ENCODE data around the gene DGLUCY. TPM values are rescaled to one million over a fixed set of nuclear protein-coding genes. Genes with fewer than 3 reads are reported as not detected.
"Not testable (repeated sequence)": the region's sequence is repeated elsewhere in the genome, so short reads cannot be mapped to it uniquely, and the experiment has no call there.

The DGLUCY gene
- total RNA-seq, 4 donors from 2014 or later, result 47.1 to 145 (median 102) TPM

DNA sequence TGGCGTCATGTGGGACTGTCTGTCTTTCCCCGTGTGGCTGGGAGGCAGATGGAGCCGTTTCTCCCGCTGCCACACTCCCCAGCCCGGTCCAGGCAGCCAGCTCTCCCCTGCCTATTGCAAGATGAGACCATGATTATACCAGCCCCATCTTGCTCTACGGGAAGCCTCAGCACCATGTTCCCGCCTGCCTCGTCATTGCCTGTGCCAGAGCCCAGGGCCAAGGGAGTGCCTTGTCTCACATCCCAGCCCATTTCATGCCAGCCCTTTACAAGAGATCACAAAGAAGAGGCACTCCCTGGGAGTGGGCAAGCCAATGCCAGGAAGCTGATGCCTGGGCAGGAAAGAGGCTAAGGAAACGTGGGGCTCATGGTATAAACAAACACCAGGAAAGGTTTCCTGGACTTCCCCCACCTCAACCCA, 106.7 kb downstream of the DGLUCY start:
- Histone ChIP-seq H3K36me3 (peaks cover 0 to 58% (median 0%) of the 10 kb centered on the region in 3 donors), H3K27me3 (no peaks in the 10 kb centered on the region), H3K4me3 (no peak overlapping the region), H3K27ac (peak overlapping the region in 1 of 4 donors; percentile 30), H3K9me3 (no peaks in the 10 kb centered on the region), H3K4me1 (no peaks in the 10 kb centered on the region)
- TF ChIP-seq, protein P1, sequence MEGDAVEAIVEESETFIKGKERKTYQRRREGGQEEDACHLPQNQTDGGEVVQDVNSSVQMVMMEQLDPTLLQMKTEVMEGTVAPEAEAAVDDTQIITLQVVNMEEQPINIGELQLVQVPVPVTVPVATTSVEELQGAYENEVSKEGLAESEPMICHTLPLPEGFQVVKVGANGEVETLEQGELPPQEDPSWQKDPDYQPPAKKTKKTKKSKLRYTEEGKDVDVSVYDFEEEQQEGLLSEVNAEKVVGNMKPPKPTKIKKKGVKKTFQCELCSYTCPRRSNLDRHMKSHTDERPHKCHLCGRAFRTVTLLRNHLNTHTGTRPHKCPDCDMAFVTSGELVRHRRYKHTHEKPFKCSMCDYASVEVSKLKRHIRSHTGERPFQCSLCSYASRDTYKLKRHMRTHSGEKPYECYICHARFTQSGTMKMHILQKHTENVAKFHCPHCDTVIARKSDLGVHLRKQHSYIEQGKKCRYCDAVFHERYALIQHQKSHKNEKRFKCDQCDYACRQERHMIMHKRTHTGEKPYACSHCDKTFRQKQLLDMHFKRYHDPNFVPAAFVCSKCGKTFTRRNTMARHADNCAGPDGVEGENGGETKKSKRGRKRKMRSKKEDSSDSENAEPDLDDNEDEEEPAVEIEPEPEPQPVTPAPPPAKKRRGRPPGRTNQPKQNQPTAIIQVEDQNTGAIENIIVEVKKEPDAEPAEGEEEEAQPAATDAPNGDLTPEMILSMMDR (IDR thresholded peaks at IDR 0.05), result no peak
- no peak for TF ChIP-seq POLR2A (IDR thresholded peaks at IDR 0.05)
- DNase-seq, result no peak

- Histone ChIP-seq H3K36me3 (peaks cover 0 to 51% (median 0%) of the 10 kb centered on the region in 3 donors), H3K27ac (no peak overlapping the region)
- TF ChIP-seq, protein P1 (IDR thresholded peaks at IDR 0.05), result no peak
- no peak for TF ChIP-seq POLR2A (IDR thresholded peaks at IDR 0.05)
These were observed 107.4 kb downstream of the DGLUCY start for GRCh38 chr14:91221270-91221669.

GRCh38 chr14:91223028-91223783, 109.3 kb downstream of the DGLUCY start:
- Histone ChIP-seq H3K36me3 (peaks cover 0 to 53% (median 0%) of the 10 kb centered on the region in 3 donors), H3K27ac (no peak overlapping the region)

More at GRCh38 chr14:91221270-91221669, 107.4 kb downstream of the DGLUCY start:
- Histone ChIP-seq H3K4me1 (no peaks in the 10 kb centered on the region), H3K27me3 (no peaks in the 10 kb centered on the region), H3K4me3 (no peak overlapping the region), H3K9me3 (no peaks in the 10 kb centered on the region)
- DNase-seq, result no peak

DNA sequence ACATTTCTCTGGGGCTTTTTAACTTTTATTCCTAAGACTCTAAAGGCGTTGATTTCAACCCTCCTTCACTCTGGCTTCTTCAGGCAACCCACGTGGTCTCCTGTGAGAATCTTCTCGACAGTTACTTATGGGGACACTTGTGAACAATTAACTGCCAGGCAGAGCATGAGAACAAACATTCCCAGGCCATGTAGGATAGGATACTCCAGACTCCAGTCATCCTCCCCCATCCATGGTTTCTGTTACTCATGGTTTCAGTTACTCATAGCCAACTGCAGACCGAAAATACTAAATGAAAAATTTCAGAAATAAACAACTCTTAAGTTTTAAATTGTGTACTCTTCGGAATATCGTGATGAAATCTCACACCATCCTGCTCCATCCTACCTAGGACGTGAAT, 111.2 kb downstream of the DGLUCY start:
- H3K4me3 ChIP-seq, result no peak overlapping the region
- no peaks in the 10 kb centered on the region for H3K9me3 ChIP-seq
- no peaks in the 10 kb centered on the region for H3K27me3 ChIP-seq
- H3K27ac ChIP-seq, result no peak overlapping the region
- TF ChIP-seq, protein P1 (IDR thresholded peaks at IDR 0.05), result no peak
- no peak for TF ChIP-seq POLR2A (IDR thresholded peaks at IDR 0.05)
- H3K36me3 ChIP-seq, result peaks cover 0 to 48% (median 0%) of the 10 kb centered on the region in 3 donors
- DNase-seq, result no peak
- peaks cover 0 to 22% (median 6%) of the 10 kb centered on the region in 4 donors for H3K4me1 ChIP-seq

More at GRCh38 chr14:91223028-91223783, 109.3 kb downstream of the DGLUCY start:
- Histone ChIP-seq H3K27me3 (no peaks in the 10 kb centered on the region), H3K4me1 (peaks cover 0 to 5% (median 0%) of the 10 kb centered on the region in 4 donors), H3K4me3 (no peak overlapping the region), H3K9me3 (no peaks in the 10 kb centered on the region)
- no peak for TF ChIP-seq POLR2A (IDR thresholded peaks at IDR 0.05)
- TF ChIP-seq, protein P1 (IDR thresholded peaks at IDR 0.05), result no peak
- DNase-seq, result no peak

DNA sequence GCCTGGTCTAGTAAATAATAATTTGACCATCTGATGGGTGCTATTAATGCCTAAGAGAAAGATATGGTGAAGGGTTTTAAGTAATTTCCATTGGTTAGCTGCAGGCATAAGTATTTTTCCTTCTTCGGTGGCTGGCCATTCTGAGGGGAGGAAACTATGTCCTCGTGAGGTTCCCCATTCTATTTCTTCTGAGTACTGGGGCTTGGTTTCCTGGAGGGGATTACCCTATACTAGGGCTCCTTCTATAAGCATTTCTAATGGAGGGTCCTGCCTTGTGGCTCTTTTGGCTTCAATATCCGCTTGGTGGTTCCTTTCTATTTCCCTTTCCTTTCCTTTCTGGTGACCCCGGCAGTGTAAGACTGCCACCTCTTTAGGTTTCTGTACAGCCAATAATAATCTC, 112.5 kb downstream of the DGLUCY start:
- Histone ChIP-seq H3K27ac (peak overlapping the region in 1 of 4 donors; percentile 13), H3K4me1 (peaks cover 0 to 27% (median 13%) of the 10 kb centered on the region in 4 donors), H3K36me3 (peaks cover 0 to 42% (median 0%) of the 10 kb centered on the region in 3 donors)
- H3K27me3 ChIP-seq, DNase-seq, H3K4me3 ChIP-seq, H3K9me3 ChIP-seq: not testable (repeated sequence)

GRCh38 chr14:91227183-91227628, 113.3 kb downstream of the DGLUCY start:
- H3K36me3 ChIP-seq, result peaks cover 0 to 37% (median 0%) of the 10 kb centered on the region in 3 donors
- no peaks in the 10 kb centered on the region for H3K9me3 ChIP-seq
- DNase-seq, result no peak
- H3K27ac ChIP-seq, result peak overlapping the region; percentile 9 to 72 (median 38)
- TF ChIP-seq POLR2A (IDR thresholded peaks at IDR 0.05), result no peak
- TF ChIP-seq, protein P1 (IDR thresholded peaks at IDR 0.05), result no peak
- no peaks in the 10 kb centered on the region for H3K27me3 ChIP-seq
- no peak overlapping the region for H3K4me3 ChIP-seq
- H3K4me1 ChIP-seq, result peaks cover 0 to 30% (median 18%) of the 10 kb centered on the region in 4 donors

Data from Peyer's patch (tissue), 4 donors.